ENCODE data around the gene LIPT1.
"Not testable (repeated sequence)": the region's sequence is repeated elsewhere in the genome, so short reads cannot be mapped to it uniquely, and the experiment has no call there.

Gene LIPT1

GRCh38 chr2:99154643-99155536 is at the start of gene LIPT1, which contains the start of gene TSGA10:
LIPT1 (plus strand) TSS chr2:99154967; CDS start chr2:99161958, 6,991 bp downstream.
TSGA10 (minus strand) TSS chr2:99154942; CDS start chr2:99109439, 45,503 bp downstream.
- in situ Hi-C loops (cut with HindIII; ENCODE audit: low sequenced_read_pairs), result no loop called here

- in situ Hi-C loops (cut with HindIII; ENCODE audit: low sequenced_read_pairs), result no loop called here
These were observed 47.9 kb upstream of the LIPT1 start for GRCh38 chr2:99106913-99107312.

GRCh38 chr2:99111236-99111635 is 43.5 kb upstream of the LIPT1 start:
- in situ Hi-C loops (cut with HindIII; ENCODE audit: low sequenced_read_pairs), result no loop called here

- in situ Hi-C loops (cut with HindIII; ENCODE audit: low sequenced_read_pairs), result no loop called here
These were observed 42.8 kb upstream of the LIPT1 start for GRCh38 chr2:99111945-99112344.

- in situ Hi-C loops (cut with HindIII; ENCODE audit: low sequenced_read_pairs), result no loop called here
These were observed 42.1 kb upstream of the LIPT1 start for GRCh38 chr2:99112617-99113016.

DNA sequence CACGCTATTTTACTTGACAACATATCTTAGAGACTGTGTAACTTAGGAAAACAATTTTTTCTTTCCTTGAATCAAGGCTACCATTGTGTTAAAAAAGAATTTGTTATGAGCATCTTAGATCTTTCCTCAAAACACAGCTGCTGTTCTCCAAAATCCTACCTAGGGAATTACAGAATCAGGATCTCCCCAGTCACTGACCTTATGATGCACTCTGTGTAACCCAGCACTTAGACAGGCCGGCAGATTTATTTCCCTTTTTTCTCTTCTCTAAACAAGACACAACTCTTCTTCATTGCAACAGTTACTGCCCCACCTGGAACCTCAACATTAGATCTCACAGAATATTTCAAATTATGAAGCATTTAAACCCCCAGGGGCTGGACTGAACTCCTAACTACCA is 26.8 kb upstream of the LIPT1 start:
- in situ Hi-C loops (cut with HindIII; ENCODE audit: low sequenced_read_pairs), result no loop called here

- in situ Hi-C loops (cut with HindIII; ENCODE audit: low sequenced_read_pairs), result not testable (repeated sequence)
These were observed 19.7 kb upstream of the LIPT1 start for GRCh38 chr2:99135044-99135556.

DNA sequence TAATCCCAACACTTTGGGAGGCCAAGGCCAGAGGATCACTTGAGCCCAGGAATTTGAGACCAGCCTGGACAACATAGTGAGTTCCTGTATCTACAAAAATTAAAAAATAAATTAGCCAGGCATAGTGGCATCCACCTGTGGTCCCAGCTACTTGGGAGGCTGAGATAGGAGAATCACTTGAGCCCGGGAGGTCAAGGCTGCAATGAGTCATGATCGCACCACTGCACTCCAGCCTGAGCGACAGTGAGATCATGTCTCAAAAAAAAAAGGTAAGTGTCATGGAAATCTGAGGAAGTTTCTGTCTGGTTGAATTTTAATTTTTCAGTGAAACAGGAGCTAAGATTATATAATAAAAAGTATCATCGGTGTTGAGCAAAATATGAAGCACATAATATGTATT is 15.8 kb upstream of the LIPT1 start:
- in situ Hi-C loops (cut with HindIII; ENCODE audit: low sequenced_read_pairs), result no loop called here

DNA sequence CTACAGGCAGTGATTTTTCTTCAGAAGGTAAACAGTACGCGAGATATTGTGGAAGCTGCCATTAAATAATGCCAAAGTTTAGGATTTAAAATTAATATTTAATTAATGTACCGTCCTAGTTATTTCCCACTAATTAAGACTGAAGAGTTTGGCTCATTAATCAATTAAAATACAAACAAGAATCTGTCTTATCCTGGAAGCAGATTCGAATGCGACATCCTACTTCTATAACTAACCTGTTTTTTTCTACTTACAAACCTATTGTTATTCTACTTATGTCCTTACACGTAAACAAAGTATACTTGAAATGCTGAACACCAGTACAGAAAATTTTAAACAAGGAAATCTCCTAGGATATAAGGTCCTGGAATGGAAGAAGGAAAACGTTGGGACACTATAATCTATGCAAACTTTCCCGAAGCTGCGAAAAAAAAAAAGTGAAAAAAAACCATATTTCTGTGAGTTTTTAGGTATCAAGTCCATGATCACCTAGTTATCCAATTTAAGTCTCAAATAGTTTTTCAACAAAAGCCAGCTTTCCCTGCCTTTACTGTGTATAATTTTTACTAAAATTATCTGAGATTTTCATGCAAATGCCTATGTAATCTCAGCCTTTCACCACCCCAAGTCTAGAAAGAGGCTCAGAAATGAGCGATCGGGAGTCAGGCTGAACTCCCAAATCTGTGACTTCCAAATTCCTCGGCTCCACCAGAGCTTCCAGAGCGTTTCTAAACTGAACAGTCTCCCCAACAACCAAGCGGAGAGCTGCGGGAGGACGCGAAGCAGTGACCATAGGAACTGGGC is 14.5 kb upstream of the LIPT1 start:
- in situ Hi-C loops (cut with HindIII; ENCODE audit: low sequenced_read_pairs), result no loop called here

DNA sequence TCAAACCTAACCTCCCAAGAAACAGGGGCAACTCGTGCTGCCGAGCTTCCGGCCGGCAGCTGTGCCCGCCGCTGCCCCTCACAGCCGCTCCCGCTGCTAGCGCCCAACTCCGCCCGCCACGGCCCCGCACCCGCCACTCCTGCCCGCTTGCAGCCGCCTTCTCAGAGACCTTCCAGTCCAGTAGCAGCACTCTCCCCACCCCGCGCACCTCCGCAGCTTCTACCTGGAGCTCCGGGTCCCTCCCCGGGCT is 14.0 kb upstream of the LIPT1 start:
- in situ Hi-C loops (cut with HindIII; ENCODE audit: low sequenced_read_pairs), result no loop called here

DNA sequence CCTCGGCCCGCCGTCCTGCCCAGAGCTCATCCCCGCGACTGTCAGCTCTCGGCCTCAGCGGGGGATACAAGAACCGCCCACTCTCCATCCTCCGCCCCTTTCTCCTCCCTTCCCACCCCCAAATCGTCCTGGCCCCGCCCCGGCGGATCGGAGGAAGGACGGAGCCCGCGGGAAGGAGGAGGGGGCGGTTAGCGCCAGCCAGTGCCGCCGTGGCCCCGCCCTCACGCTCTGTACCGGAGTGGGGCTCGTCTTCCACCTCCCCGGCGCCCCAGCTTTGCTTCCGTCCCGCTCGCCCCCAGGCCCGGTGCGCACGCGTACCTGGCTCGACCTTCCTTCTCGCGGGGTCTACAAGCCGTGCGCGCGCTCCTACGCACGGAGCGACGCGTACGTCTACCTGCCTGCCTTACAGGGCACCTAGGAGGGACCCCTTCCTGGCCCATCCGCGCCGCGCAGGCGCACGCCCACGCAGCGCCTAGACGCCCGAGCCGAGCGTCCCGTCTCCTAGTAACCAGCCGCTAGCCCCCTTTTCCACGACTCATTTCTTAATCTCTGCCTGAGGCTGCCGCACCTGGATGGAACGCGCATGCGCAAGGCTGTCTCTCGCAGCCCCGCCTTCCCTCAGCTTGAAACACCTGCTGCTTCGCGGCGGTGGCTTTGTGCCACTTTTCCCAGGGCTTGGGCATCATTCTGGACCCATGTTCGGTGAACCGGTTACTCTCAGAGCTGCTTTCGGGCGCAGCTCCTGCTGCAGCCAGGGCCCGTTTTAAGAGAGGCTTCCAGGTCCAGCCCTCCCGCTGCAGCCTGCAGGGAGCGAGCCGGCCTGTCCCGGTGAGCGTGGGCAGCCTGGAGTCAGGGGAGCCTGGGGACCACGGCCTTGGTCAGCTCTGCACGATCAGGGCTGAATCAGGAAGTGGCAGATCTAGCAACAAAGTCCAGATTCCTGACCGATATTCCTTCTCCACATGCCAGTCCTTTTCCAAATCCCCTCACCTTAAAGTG is 13.4 kb upstream of the LIPT1 start, which contains the start of gene C2orf15:
Gene C2orf15, plus strand, starts transcription at position 598 of the 999 bp plus-strand sequence. CDS start 8,852 bp downstream, outside the sequence.
- in situ Hi-C loops (cut with HindIII; ENCODE audit: low sequenced_read_pairs), result no loop called here

DNA sequence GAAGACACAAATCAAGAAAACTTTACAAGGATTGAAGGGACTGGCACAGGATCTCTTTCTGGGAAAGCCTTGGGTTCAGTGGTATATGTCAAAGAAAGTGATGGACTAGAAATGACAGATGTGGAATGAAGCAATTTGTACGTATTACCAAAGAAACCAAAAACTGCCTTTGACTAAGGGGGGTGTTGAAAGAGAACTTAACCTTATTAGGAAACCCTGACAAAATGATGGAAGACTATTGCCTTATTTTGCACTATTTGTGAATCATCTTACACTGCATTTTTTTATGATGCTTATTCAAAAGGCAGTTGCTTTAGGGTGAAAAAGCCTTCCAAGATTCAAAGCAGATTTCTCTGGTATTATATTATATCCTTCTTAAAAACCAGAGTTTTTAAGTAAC is 4.1 kb upstream of the LIPT1 start:
- in situ Hi-C loops (cut with HindIII; ENCODE audit: low sequenced_read_pairs), result no loop called here

- in situ Hi-C loops (cut with HindIII; ENCODE audit: low sequenced_read_pairs), result no loop called here
These were observed 2.4 kb upstream of the LIPT1 start for GRCh38 chr2:99152199-99152895.

DNA sequence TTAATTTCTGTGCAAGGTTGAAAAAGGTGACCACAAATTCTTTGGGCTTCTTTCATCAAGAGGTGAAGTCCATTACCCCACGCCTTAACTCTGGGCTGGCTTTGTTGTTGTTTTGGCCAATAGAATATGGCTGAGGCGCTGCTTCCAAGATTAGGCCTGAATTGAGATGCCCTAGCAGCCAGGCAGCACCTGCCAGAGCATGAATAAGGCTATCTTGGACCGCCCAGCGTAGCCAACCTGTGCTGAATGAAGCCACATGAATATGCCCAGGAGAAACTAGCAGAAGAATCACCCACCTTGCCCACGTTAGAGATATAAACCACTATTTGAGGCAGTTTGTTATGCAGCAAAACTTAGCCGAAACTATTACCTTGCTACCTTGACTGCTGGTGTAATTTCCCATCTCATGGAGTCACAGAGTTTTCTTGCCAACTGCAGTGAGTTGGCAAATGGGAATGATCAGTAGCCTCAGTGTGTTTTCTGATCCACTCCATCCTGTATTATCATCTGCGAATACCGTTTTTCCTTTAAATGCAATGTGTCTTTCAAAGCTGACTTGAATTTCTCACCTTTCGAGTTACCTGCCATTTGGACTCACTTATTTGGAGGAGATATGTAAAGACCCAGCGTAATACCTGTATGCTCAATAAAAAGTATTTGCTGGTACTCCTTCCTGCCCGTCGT is 704 bp upstream of the LIPT1 start:
- in situ Hi-C loops (cut with HindIII; ENCODE audit: low sequenced_read_pairs), result no loop called here

DNA sequence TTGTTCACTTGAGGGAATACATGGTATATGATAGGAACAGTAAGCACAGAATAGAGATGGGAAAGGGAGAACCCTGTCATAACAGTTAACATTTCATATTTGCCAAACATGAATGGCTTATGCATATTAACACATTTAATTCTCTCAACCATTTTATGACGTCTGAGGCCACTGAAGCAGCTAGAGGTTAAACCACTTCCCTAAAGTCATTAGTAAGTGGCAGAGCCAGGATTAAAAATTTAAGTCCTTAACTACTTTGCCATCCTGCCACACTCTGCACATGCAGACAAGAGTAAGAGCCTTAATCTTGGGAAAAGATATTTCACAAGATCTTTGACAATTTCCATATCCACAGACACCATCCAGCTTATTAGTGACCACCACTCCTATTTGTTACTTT is 2.1 kb downstream of the LIPT1 start:
- in situ Hi-C loops (cut with HindIII; ENCODE audit: low sequenced_read_pairs), result no loop called here

GRCh38 chr2:99158599-99158998 is 3.8 kb downstream of the LIPT1 start:
- in situ Hi-C loops (cut with HindIII; ENCODE audit: low sequenced_read_pairs), result no loop called here

- in situ Hi-C loops (cut with HindIII; ENCODE audit: low sequenced_read_pairs), result no loop called here
These were observed 4.8 kb downstream of the LIPT1 start for GRCh38 chr2:99159594-99159993.

DNA sequence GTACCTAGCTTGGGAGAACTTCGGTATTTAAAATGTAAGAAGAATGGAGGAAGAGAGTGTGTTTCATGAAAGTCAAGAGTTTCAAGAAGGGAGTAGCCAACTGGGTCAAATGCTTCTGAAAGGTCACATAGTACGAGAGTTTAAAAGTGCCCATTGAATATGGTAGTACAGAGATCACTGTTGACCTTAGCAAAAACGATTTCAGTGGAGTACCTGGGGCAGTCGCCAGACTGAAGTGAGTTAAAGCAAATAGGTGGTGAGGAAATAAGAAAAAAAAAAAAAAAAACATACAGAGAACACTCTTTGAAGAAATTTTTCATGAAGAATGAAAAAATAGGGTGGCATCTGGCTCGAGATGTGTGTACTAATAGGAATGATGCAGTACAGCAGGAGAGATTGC is 11.5 kb downstream of the LIPT1 start:
- in situ Hi-C loops (cut with HindIII; ENCODE audit: low sequenced_read_pairs), result no loop called here

DNA sequence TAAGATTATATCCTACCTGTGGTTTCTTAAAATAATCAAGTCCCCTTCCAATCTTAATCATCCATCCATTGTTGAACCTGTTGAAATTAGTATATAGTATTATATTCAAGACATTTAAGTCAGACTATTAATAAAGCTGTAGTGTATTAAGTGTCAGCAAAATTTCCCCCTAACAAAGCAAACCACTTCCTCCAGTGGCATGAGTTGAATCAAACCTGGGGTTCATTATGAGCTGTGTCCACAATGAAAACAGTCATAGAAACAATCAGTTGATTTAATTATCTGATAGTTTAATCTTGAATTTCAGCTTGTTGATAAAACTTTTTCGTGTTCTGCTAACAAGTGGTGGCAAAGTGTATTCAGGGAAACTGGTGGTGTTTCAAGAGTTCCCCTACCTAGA is 14.8 kb downstream of the LIPT1 start:
- in situ Hi-C loops (cut with HindIII; ENCODE audit: low sequenced_read_pairs), result no loop called here
